ENCODE data around the gene SPATA2.

GRCh38 chr20:49888212-49889000, 26.9 kb downstream of the SPATA2 start:
- TF ChIP-seq, protein P1, sequence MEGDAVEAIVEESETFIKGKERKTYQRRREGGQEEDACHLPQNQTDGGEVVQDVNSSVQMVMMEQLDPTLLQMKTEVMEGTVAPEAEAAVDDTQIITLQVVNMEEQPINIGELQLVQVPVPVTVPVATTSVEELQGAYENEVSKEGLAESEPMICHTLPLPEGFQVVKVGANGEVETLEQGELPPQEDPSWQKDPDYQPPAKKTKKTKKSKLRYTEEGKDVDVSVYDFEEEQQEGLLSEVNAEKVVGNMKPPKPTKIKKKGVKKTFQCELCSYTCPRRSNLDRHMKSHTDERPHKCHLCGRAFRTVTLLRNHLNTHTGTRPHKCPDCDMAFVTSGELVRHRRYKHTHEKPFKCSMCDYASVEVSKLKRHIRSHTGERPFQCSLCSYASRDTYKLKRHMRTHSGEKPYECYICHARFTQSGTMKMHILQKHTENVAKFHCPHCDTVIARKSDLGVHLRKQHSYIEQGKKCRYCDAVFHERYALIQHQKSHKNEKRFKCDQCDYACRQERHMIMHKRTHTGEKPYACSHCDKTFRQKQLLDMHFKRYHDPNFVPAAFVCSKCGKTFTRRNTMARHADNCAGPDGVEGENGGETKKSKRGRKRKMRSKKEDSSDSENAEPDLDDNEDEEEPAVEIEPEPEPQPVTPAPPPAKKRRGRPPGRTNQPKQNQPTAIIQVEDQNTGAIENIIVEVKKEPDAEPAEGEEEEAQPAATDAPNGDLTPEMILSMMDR (IDR thresholded peaks at IDR 0.05): peak; percentile 91
- no peak for TF ChIP-seq ZFX (IDR thresholded peaks at IDR 0.05; ENCODE audit: borderline replicate concordance)
